Caco-2 (cell line): ENCODE data around the gene GTF3C4. TPM values are rescaled to one million over a fixed set of nuclear protein-coding genes. Genes with fewer than 3 reads are reported as not detected.

ENCODE experiments used
- BruUV-seq: library from RNA; stranded (reverse); fragments of 400-500 nt; replicated peaks from 2 replicates; lab custom pipeline; 2021; lab: Mats Ljungman, UMichigan
- CTCF ChIA-PET: fragments of 300-600 bp; sonication (Branson Sonifier 250); formaldehyde crosslinking; loops from one replicate; lab custom pipeline; 2022; ENCODE audit warnings: antibody characterized with exemption; lab: Charles Lee
- POLR2A ChIA-PET: fragments of 300-600 bp; sonication (Branson Sonifier 250); formaldehyde crosslinking; loops from one replicate; lab custom pipeline; 2022; ENCODE audit warnings: antibody characterized with exemption; lab: Charles Lee
- DNase-seq, 2 experiments: peaks; one replicate each; pipeline versions ENCODE4 v3.0.0 to v3.0.0-alpha.2; 2020 to 2022
- H3K27me3 ChIP-seq: replicated peaks from 2 replicates; pipeline ENCODE4 v1.6.0; 2011; ENCODE audit warnings: low read length; ENCODE audit not compliant: control insufficient read depth, insufficient read depth
- H3K36me3 ChIP-seq: 2 replicates; pipeline ENCODE4 v1.5.1; 2011; ENCODE audit warnings: low read length; ENCODE audit not compliant: control insufficient read depth, insufficient read depth
- H3K4me1 ChIP-seq: fragments of 250-450 bp; sonication (Bioruptor Pico); 2 replicates; pipeline ENCODE4 v1.5.1; 2020; ENCODE audit warnings: mild to moderate bottlenecking
- H3K4me3 ChIP-seq: 2 replicates; pipeline ENCODE4 v1.5.1; 2011; ENCODE audit warnings: low read depth, mild to moderate bottlenecking, control low read depth, low read length
- H3K9me3 ChIP-seq: fragments of 250-450 bp; sonication (Bioruptor Pico); 2 replicates; pipeline ENCODE4 v1.5.1; 2020; ENCODE audit warnings: mild to moderate bottlenecking, moderate library complexity
- H3K27ac Mint-ChIP-seq: one replicate; pipeline ENCODE4 v1.8.0; 2022; ENCODE audit warnings: mixed read lengths; ENCODE audit not compliant: unreplicated experiment
- H3K27me3 Mint-ChIP-seq: one replicate; pipeline ENCODE4 v1.8.0; 2022; ENCODE audit warnings: mixed read lengths; ENCODE audit not compliant: insufficient read depth, unreplicated experiment
- H3K36me3 Mint-ChIP-seq: one replicate; pipeline ENCODE4 v1.8.0; 2022; ENCODE audit warnings: mild to moderate bottlenecking, mixed read lengths; ENCODE audit not compliant: insufficient read depth, unreplicated experiment
- H3K4me1 Mint-ChIP-seq: one replicate; pipeline ENCODE4 v1.8.0; 2022; ENCODE audit warnings: low read depth, mixed read lengths; ENCODE audit not compliant: unreplicated experiment
- H3K4me3 Mint-ChIP-seq: one replicate; pipeline ENCODE4 v1.8.0; 2022; ENCODE audit warnings: mild to moderate bottlenecking, moderate library complexity, mixed read lengths; ENCODE audit not compliant: unreplicated experiment
- H3K9me3 Mint-ChIP-seq: one replicate; pipeline ENCODE4 v1.8.0; 2022; ENCODE audit warnings: mixed read lengths; ENCODE audit not compliant: unreplicated experiment
- intact Hi-C: fragments of 100-400 bp; cut with micrococcal nuclease; formaldehyde crosslinking; loops from one replicate; pipeline ENCODE4 v1.10.0; 2022; ENCODE audit not compliant: unreplicated experiment
- total RNA-seq: library from RNA; stranded (reverse); gene quantifications from 2 replicates; pipeline ENCODE4 v1.2.3, GENCODE V29; 2022
- TF ChIP-seq, protein P1 (sequence below), 2 experiments: fragments of 200-600 bp in 1 of 2; IDR thresholded peaks; 1 replicate in 1 of 2; 2 replicates in 1 of 2; pipeline versions ENCODE4 v1.5.1 to v1.8.0; 2011 to 2022; ENCODE audit warnings: antibody characterized with exemption in 1 of 2, control low read depth in 1 of 2, inconsistent platforms in 1 of 2, low read depth in 1 of 2, low read length in 1 of 2, mild to moderate bottlenecking in 1 of 2, moderate library complexity in 1 of 2; ENCODE audit not compliant: insufficient read depth in 1 of 2, severe bottlenecking in 1 of 2, unreplicated experiment in 1 of 2

The GTF3C4 gene
- total RNA-seq, 1 experiment from 2014 or later = 23.6 TPM

DNA sequence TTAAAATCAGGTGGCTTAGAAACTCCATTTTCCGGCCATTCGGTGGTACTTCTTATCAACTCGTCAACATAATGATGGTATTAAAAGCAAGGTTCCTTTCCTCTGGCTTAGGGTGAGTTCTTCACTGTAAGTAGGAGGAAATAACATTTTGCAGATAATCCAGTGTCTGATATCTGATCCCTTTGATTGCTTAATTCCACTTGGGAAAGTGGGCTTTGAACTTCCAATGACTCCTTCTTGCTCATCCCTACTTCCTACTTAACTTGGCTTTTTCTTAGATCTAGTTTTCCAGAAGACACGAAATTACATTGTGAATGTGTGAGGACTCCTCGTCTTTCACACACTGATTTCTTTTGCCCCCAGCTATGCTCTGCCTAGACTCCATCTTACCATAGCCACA, 32.0 kb upstream of the GTF3C4 start:
- H3K4me1 ChIP-seq = no peaks in the 10 kb centered on the region
- BruUV-seq = no TSS peak
- CTCF ChIA-PET = no interaction called here
- Mint-ChIP-seq H3K36me3 (peaks cover 55% of the 10 kb centered on the region), H3K9me3 (no peaks in the 10 kb centered on the region), H3K27ac (no peak overlapping the region), H3K4me1 (no peaks in the 10 kb centered on the region), H3K4me3 (no peak overlapping the region), H3K27me3 (no peaks in the 10 kb centered on the region)
- no peaks in the 10 kb centered on the region for H3K27me3 ChIP-seq
- DNase-seq = no peak
- no peaks in the 10 kb centered on the region for H3K9me3 ChIP-seq
- POLR2A ChIA-PET = no interaction called here
- no peak overlapping the region for H3K4me3 ChIP-seq
- peaks cover 2% of the 10 kb centered on the region for H3K36me3 ChIP-seq
- TF ChIP-seq, protein P1, sequence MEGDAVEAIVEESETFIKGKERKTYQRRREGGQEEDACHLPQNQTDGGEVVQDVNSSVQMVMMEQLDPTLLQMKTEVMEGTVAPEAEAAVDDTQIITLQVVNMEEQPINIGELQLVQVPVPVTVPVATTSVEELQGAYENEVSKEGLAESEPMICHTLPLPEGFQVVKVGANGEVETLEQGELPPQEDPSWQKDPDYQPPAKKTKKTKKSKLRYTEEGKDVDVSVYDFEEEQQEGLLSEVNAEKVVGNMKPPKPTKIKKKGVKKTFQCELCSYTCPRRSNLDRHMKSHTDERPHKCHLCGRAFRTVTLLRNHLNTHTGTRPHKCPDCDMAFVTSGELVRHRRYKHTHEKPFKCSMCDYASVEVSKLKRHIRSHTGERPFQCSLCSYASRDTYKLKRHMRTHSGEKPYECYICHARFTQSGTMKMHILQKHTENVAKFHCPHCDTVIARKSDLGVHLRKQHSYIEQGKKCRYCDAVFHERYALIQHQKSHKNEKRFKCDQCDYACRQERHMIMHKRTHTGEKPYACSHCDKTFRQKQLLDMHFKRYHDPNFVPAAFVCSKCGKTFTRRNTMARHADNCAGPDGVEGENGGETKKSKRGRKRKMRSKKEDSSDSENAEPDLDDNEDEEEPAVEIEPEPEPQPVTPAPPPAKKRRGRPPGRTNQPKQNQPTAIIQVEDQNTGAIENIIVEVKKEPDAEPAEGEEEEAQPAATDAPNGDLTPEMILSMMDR (IDR thresholded peaks at IDR 0.05; ENCODE audit: insufficient read depth in 1 of 2, low read depth in 1 of 2, low read length in 1 of 2, severe bottlenecking in 1 of 2, unreplicated experiment in 1 of 2) = no peak
- intact Hi-C loops = no loop called here

DNA sequence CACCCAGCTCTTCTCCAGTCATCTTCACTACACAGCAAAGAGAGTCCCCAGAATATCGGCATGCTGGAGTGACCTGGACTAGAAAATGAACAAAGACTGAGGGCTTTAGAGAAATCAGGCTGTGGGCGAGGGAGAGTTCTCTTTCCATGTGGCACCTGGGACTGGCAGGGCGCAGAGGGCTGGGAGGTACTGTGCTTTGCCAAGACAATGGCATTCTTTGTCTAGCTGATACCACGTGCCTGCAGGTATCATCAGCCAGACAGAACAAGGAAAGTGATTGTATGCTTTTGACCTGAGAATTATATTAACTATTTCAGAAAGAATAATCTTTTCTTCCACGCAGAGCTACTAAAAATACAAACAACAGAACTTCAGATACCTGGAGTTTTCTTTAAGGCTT, 30.9 kb upstream of the GTF3C4 start:
- POLR2A ChIA-PET = no interaction called here
- DNase-seq = no peak
- BruUV-seq = no TSS peak

DNA sequence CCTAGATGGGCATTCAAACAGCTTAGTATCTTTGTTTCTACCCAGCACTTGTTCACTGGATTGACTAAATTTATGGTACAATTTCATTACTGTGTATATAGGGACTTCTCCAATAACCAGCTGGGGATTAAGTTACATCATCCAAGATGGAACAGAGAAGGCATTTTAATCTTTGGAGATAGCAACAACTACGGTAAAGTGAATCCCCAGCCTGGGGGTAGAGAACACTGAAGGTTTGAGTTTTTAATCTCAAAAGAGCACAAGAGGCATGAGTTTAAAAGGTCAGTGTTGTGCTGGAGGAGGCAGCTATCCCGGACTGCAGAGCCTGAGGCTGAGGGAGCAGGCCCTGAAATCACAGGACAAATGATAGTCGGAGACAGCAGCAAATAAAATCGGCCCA, 29.0 kb upstream of the GTF3C4 start:
- ChIA-PET CTCF (no interaction called here), POLR2A (no interaction called here)
- no peaks in the 10 kb centered on the region for H3K9me3 ChIP-seq
- DNase-seq = no peak
- no peak overlapping the region for H3K27ac Mint-ChIP-seq
- H3K4me3 Mint-ChIP-seq = no peak overlapping the region
- H3K4me1 ChIP-seq = no peaks in the 10 kb centered on the region
- intact Hi-C loops = no loop called here
- BruUV-seq = no TSS peak
- H3K36me3 Mint-ChIP-seq = peaks cover 67% of the 10 kb centered on the region
- H3K36me3 ChIP-seq = peaks cover 2% of the 10 kb centered on the region
- no peaks in the 10 kb centered on the region for H3K27me3 Mint-ChIP-seq
- H3K9me3 Mint-ChIP-seq = no peaks in the 10 kb centered on the region
- TF ChIP-seq, protein P1 (IDR thresholded peaks at IDR 0.05; ENCODE audit: insufficient read depth in 1 of 2, low read depth in 1 of 2, low read length in 1 of 2, severe bottlenecking in 1 of 2, unreplicated experiment in 1 of 2) = no peak
- no peaks in the 10 kb centered on the region for H3K27me3 ChIP-seq
- no peaks in the 10 kb centered on the region for H3K4me1 Mint-ChIP-seq
- H3K4me3 ChIP-seq = no peak overlapping the region

More for the DNA sequence above, 30.9 kb upstream of the GTF3C4 start:
- no peak overlapping the region for H3K27ac Mint-ChIP-seq
- H3K4me3 ChIP-seq = no peak overlapping the region
- H3K9me3 Mint-ChIP-seq = no peaks in the 10 kb centered on the region
- no peaks in the 10 kb centered on the region for H3K9me3 ChIP-seq
- no peaks in the 10 kb centered on the region for H3K27me3 ChIP-seq
- no peaks in the 10 kb centered on the region for H3K4me1 Mint-ChIP-seq
- no peaks in the 10 kb centered on the region for H3K27me3 Mint-ChIP-seq
- H3K4me3 Mint-ChIP-seq = no peak overlapping the region
- H3K4me1 ChIP-seq = no peaks in the 10 kb centered on the region
- peaks cover 63% of the 10 kb centered on the region for H3K36me3 Mint-ChIP-seq
- CTCF ChIA-PET = no interaction called here
- intact Hi-C loops = no loop called here
- TF ChIP-seq, protein P1 (IDR thresholded peaks at IDR 0.05; ENCODE audit: insufficient read depth in 1 of 2, low read depth in 1 of 2, low read length in 1 of 2, severe bottlenecking in 1 of 2, unreplicated experiment in 1 of 2) = no peak
- peaks cover 2% of the 10 kb centered on the region for H3K36me3 ChIP-seq
